22Rv1 (cell line): ENCODE results near the gene WTIP.

ENCODE experiments used
- CTCF ChIP-seq: fragments of 450-650 bp; IDR thresholded peaks from 2 replicates; pipeline ENCODE4 v1.5.1; 2017; ENCODE audit warnings: mild to moderate bottlenecking
- ZFX ChIP-seq: fragments of 450-650 bp; IDR thresholded peaks from 2 replicates; pipeline ENCODE4 v1.6.1; 2017; ENCODE audit warnings: antibody characterized with exemption, borderline replicate concordance

GRCh38 chr19:34436716-34437115, 44.8 kb upstream of the WTIP start:
- TF ChIP-seq CTCF: no peak
- TF ChIP-seq ZFX: no peak
